ENCODE results near the gene PTPRN2.

PTPRN2 gene

GRCh38 chr7:157801113-157801512 is 786.5 kb downstream of the PTPRN2 start:
- no peak for DNase-seq (ENCODE audit: low read depth in 2 of 2)

- no peak for DNase-seq (ENCODE audit: low read depth in 2 of 2)
These were observed 787.3 kb downstream of the PTPRN2 start for GRCh38 chr7:157800281-157800680.

GRCh38 chr7:157799076-157799685 is 788.4 kb downstream of the PTPRN2 start:
- DNase-seq (ENCODE audit: low read depth in 2 of 2), result no peak

GRCh38 chr7:157797361-157797760 is 790.3 kb downstream of the PTPRN2 start:
- no peak for DNase-seq (ENCODE audit: low read depth in 2 of 2)

- DNase-seq (ENCODE audit: low read depth in 2 of 2), result no peak
These were observed 790.8 kb downstream of the PTPRN2 start for GRCh38 chr7:157796846-157797245.

- no peak for DNase-seq (ENCODE audit: low read depth in 2 of 2)
These were observed 792.0 kb downstream of the PTPRN2 start for GRCh38 chr7:157795643-157796042.

- DNase-seq (ENCODE audit: low read depth in 2 of 2), result no peak
These were observed 792.4 kb downstream of the PTPRN2 start for GRCh38 chr7:157795199-157795598.

GRCh38 chr7:157794746-157795065 is 792.9 kb downstream of the PTPRN2 start:
- no peak for DNase-seq (ENCODE audit: low read depth in 2 of 2)

- no peak for DNase-seq (ENCODE audit: low read depth in 2 of 2)
These were observed 793.5 kb downstream of the PTPRN2 start for GRCh38 chr7:157793973-157794745.

- no peak for DNase-seq (ENCODE audit: low read depth in 2 of 2)
These were observed 794.6 kb downstream of the PTPRN2 start for GRCh38 chr7:157793087-157793353.

- DNase-seq (ENCODE audit: low read depth in 2 of 2), result no peak
These were observed 795.2 kb downstream of the PTPRN2 start for GRCh38 chr7:157792241-157793086.

- DNase-seq (ENCODE audit: low read depth in 2 of 2), result no peak
These were observed 796.0 kb downstream of the PTPRN2 start for GRCh38 chr7:157791666-157792065.

- DNase-seq (ENCODE audit: low read depth in 2 of 2), result no peak
These were observed 796.4 kb downstream of the PTPRN2 start for GRCh38 chr7:157791261-157791660.

- DNase-seq (ENCODE audit: low read depth in 2 of 2), result no peak
These were observed 797.7 kb downstream of the PTPRN2 start for GRCh38 chr7:157789942-157790341.

- no peak for DNase-seq (ENCODE audit: low read depth in 2 of 2)
These were observed 798.5 kb downstream of the PTPRN2 start for GRCh38 chr7:157789094-157789493.

GRCh38 chr7:157788573-157788972 is 799.0 kb downstream of the PTPRN2 start:
- no peak for DNase-seq (ENCODE audit: low read depth in 2 of 2)

GRCh38 chr7:157787275-157787701 is 800.3 kb downstream of the PTPRN2 start:
- DNase-seq (ENCODE audit: low read depth in 2 of 2), result no peak

- no peak for DNase-seq (ENCODE audit: low read depth in 2 of 2)
These were observed 801.0 kb downstream of the PTPRN2 start for GRCh38 chr7:157786375-157787274.

- DNase-seq (ENCODE audit: low read depth in 2 of 2), result no peak
These were observed 802.0 kb downstream of the PTPRN2 start for GRCh38 chr7:157785486-157786186.

- no peak for DNase-seq (ENCODE audit: low read depth in 2 of 2)
These were observed 802.6 kb downstream of the PTPRN2 start for GRCh38 chr7:157784979-157785441.
